HG03558 (cell line): ENCODE data around the gene TSPAN31.

Experiments
- ATAC-seq: cut with Tn5 transposase; IDR thresholded peaks from one replicate; pipeline ENCODE4 v1.9.1; 2021; ENCODE audit warnings: moderate number of reproducible peaks; ENCODE audit not compliant: unreplicated experiment; ENCODE audit errors: extremely low read depth

Gene TSPAN31

GRCh38 chr12:57734591-57734990 is 10.2 kb upstream of the TSPAN31 start:
- ATAC-seq, result no peak

GRCh38 chr12:57735198-57735855 is 9.5 kb upstream of the TSPAN31 start:
- no peak for ATAC-seq

GRCh38 chr12:57735952-57736740 is 8.7 kb upstream of the TSPAN31 start:
- ATAC-seq, result no peak

GRCh38 chr12:57736741-57737466 is 7.9 kb upstream of the TSPAN31 start:
- ATAC-seq, result no peak

GRCh38 chr12:57737467-57738460 is 7.1 kb upstream of the TSPAN31 start:
- ATAC-seq, result no peak

GRCh38 chr12:57738661-57739237 is 6.1 kb upstream of the TSPAN31 start, which contains the start of gene AGAP2:
Gene AGAP2, minus strand, starts transcription at chr12:57738742. Its CDS starts 496 bp downstream, at chr12:57738246.
- no peak for ATAC-seq

GRCh38 chr12:57739387-57739786 is 5.5 kb upstream of the TSPAN31 start:
- no peak for ATAC-seq

- ATAC-seq, result no peak
Observed at GRCh38 chr12:57739914-57740538, 4.8 kb upstream of the TSPAN31 start.

GRCh38 chr12:57740656-57741412 is 4.0 kb upstream of the TSPAN31 start:
- ATAC-seq, result peak; percentile 30

GRCh38 chr12:57741413-57741789 is 3.4 kb upstream of the TSPAN31 start:
- ATAC-seq, result no peak

- peak; percentile 32 for ATAC-seq
Observed at GRCh38 chr12:57741844-57742738, 2.7 kb upstream of the TSPAN31 start.

GRCh38 chr12:57743769-57744168 is 1.1 kb upstream of the TSPAN31 start:
- ATAC-seq, result no peak

- ATAC-seq, result peak; percentile 6
Observed at GRCh38 chr12:57744194-57744776, 554 bp upstream of the TSPAN31 start.

- no peak for ATAC-seq
Observed at GRCh38 chr12:57745485-57745881, 644 bp downstream of the TSPAN31 start.

GRCh38 chr12:57746025-57746424 is 1.2 kb downstream of the TSPAN31 start:
- no peak for ATAC-seq

GRCh38 chr12:57749061-57749460 is 4.2 kb downstream of the TSPAN31 start:
- ATAC-seq, result no peak
